Tibial nerve (tissue), 4 donors: ENCODE data around the gene METAP1D. TPM values are rescaled to one million over a fixed set of nuclear protein-coding genes. Genes with fewer than 3 reads are reported as not detected.

Source experiments
- DNase-seq, 2 donors: peaks; one replicate each; pipeline ENCODE4 v3.0.0-alpha.2; 2019; ENCODE audit warnings: low spot score in 2 of 2
- H3K27ac ChIP-seq, 4 donors: fragments of 200-600 bp; sonication (generic) in 3 of 4; one replicate each; pipeline ENCODE4 v1.5.1; 2017 to 2019; ENCODE audit warnings: mild to moderate bottlenecking in 1 of 4
- H3K27me3 ChIP-seq, 2 donors: fragments of 200-600 bp; sonication (generic) in 1 of 2; one replicate each; pipeline versions ENCODE4 v1.5.1 to v1.6.0; 2017 to 2019
- H3K36me3 ChIP-seq, 3 donors: fragments of 200-600 bp; sonication (generic); one replicate each; pipeline ENCODE4 v1.5.1; 2018 to 2019
- H3K4me1 ChIP-seq, 4 donors: fragments of 200-600 bp; sonication (generic) in 3 of 4; one replicate each; pipeline ENCODE4 v1.5.1; 2017 to 2019
- H3K4me3 ChIP-seq, 4 donors: fragments of 200-600 bp; sonication (generic) in 3 of 4; one replicate each; pipeline ENCODE4 v1.5.1; 2017 to 2019; ENCODE audit warnings: mild to moderate bottlenecking in 1 of 4, moderate library complexity in 1 of 4
- H3K9me3 ChIP-seq, 4 donors: fragments of 200-600 bp; sonication (generic) in 3 of 4; one replicate each; pipeline ENCODE4 v1.5.1; 2017 to 2019
- EP300 ChIP-seq, 2 donors: sonication (generic); formaldehyde crosslinking; IDR thresholded peaks; one replicate each; pipeline ENCODE4 v1.6.1; 2017; ENCODE audit warnings: antibody characterized with exemption in 2 of 2, mild to moderate bottlenecking in 1 of 2
- POLR2A ChIP-seq, 2 donors: fragments of 450-650 bp; IDR thresholded peaks; one replicate each; pipeline ENCODE4 v1.6.1; 2017; ENCODE audit warnings: antibody characterized with exemption in 2 of 2, mild to moderate bottlenecking in 2 of 2, moderate library complexity in 2 of 2
- WGBS, 2 donors: methylation state at CpG; one replicate each; pipeline ENCODE4 v1.1.5; 2018; 5-methylcytosine and 5-hydroxymethylcytosine counted together
- total RNA-seq, 4 donors: library from RNA; depleted of rRNA; stranded (reverse); fragments of >200 nt; gene quantifications; one replicate each; pipeline ENCODE4 v1.1.0, GENCODE V29; 2016
- TF ChIP-seq, protein P1 (sequence below), 5 experiments: fragments of 200-600 bp in 3 of 5; fragments of 450-650 bp in 2 of 5; sonication (generic) in 3 of 5; IDR thresholded peaks; one replicate each; pipeline ENCODE4 v1.5.1; 2016 to 2019; ENCODE audit warnings: antibody characterized with exemption in 5 of 5, mild to moderate bottlenecking in 3 of 5, moderate library complexity in 2 of 5

METAP1D gene
- total RNA-seq, 4 donors from 2014 or later: 9.4 to 28.4 (median 14.7) TPM

GRCh38 chr2:171964308-171964707 is 35.4 kb upstream of the METAP1D start:
- no peak for DNase-seq
- Histone ChIP-seq H3K9me3 (no peaks in the 10 kb centered on the region), H3K4me3 (no peak overlapping the region), H3K27me3 (no peaks in the 10 kb centered on the region), H3K27ac (no peak overlapping the region), H3K4me1 (no peaks in the 10 kb centered on the region), H3K36me3 (peaks cover 0 to 34% (median 0%) of the 10 kb centered on the region in 3 donors)
- 62 to 73% methylated on average over 2 of the region's 2 CpGs for WGBS, 2 donors
- TF ChIP-seq POLR2A (IDR thresholded peaks at IDR 0.05) (no peak), EP300 (IDR thresholded peaks at IDR 0.05) (no peak)
- TF ChIP-seq, protein P1, sequence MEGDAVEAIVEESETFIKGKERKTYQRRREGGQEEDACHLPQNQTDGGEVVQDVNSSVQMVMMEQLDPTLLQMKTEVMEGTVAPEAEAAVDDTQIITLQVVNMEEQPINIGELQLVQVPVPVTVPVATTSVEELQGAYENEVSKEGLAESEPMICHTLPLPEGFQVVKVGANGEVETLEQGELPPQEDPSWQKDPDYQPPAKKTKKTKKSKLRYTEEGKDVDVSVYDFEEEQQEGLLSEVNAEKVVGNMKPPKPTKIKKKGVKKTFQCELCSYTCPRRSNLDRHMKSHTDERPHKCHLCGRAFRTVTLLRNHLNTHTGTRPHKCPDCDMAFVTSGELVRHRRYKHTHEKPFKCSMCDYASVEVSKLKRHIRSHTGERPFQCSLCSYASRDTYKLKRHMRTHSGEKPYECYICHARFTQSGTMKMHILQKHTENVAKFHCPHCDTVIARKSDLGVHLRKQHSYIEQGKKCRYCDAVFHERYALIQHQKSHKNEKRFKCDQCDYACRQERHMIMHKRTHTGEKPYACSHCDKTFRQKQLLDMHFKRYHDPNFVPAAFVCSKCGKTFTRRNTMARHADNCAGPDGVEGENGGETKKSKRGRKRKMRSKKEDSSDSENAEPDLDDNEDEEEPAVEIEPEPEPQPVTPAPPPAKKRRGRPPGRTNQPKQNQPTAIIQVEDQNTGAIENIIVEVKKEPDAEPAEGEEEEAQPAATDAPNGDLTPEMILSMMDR (IDR thresholded peaks at IDR 0.05): no peak

DNA sequence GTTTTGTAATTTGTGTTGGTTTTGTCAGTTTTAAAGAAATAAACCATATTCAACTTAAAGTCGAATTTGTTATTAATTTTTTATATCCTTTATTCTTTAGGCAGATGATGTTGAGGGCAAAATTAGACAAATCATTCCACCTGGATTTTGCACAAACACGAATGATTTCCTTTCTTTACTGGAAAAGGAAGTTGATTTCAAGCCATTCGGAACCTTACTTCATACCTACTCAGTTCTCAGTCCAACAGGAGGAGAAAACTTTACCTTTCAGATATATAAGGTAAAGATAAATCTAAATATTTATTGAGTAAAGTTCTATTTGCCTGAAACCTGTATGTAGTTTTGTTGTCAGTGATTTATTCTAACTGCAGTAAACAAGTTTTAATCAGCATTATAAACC is 34.5 kb upstream of the METAP1D start:
- Histone ChIP-seq H3K9me3 (no peaks in the 10 kb centered on the region), H3K27ac (no peak overlapping the region), H3K4me3 (no peak overlapping the region), H3K27me3 (no peaks in the 10 kb centered on the region), H3K4me1 (no peaks in the 10 kb centered on the region), H3K36me3 (peaks cover 0 to 41% (median 0%) of the 10 kb centered on the region in 3 donors)
- 88 to 97% methylated on average over 3 of the region's 3 CpGs for WGBS, 2 donors
- DNase-seq: no peak
- TF ChIP-seq POLR2A (IDR thresholded peaks at IDR 0.05): no peak
- no peak for TF ChIP-seq EP300 (IDR thresholded peaks at IDR 0.05)
- TF ChIP-seq, protein P1 (IDR thresholded peaks at IDR 0.05): no peak

DNA sequence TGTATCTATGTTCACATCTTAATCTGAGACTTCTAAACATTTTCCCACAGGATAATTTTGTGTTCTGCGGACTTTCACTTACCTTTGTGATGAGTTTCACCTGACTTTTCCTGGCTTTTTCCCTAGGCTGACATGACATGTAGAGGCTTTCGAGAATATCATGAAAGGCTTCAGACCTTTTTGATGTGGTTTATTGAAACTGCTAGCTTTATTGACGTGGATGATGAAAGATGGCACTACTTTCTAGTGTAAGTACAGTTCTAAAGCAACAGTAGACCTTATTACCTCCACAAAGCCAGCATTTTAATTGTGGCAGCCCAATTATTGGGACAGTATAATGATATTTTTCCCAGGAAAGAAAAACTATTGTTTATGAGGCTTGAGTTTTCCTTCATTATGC is 34.1 kb upstream of the METAP1D start:
- TF ChIP-seq POLR2A (IDR thresholded peaks at IDR 0.05): no peak
- TF ChIP-seq, protein P1 (IDR thresholded peaks at IDR 0.05): no peak
- no peak for TF ChIP-seq EP300 (IDR thresholded peaks at IDR 0.05)
- H3K4me1 ChIP-seq: no peaks in the 10 kb centered on the region
- 96 to 97% methylated on average over 3 of the region's 3 CpGs for WGBS, 2 donors
- peaks cover 0 to 44% (median 0%) of the 10 kb centered on the region in 3 donors for H3K36me3 ChIP-seq
- H3K27ac ChIP-seq: no peak overlapping the region
- H3K27me3 ChIP-seq: no peaks in the 10 kb centered on the region
- no peak for DNase-seq
- no peak overlapping the region for H3K4me3 ChIP-seq
- H3K9me3 ChIP-seq: no peaks in the 10 kb centered on the region

GRCh38 chr2:171966235-171966634 is 33.5 kb upstream of the METAP1D start:
- H3K4me3 ChIP-seq: no peak overlapping the region
- no peaks in the 10 kb centered on the region for H3K9me3 ChIP-seq
- no peak for DNase-seq
- TF ChIP-seq EP300 (IDR thresholded peaks at IDR 0.05) (no peak), POLR2A (IDR thresholded peaks at IDR 0.05) (no peak)
- TF ChIP-seq, protein P1 (IDR thresholded peaks at IDR 0.05): no peak
- peaks cover 0 to 50% (median 0%) of the 10 kb centered on the region in 3 donors for H3K36me3 ChIP-seq
- 96% methylated on average over 8 of the region's 8 CpGs for WGBS, 2 donors
- H3K27ac ChIP-seq: no peak overlapping the region
- H3K27me3 ChIP-seq: no peaks in the 10 kb centered on the region
- no peaks in the 10 kb centered on the region for H3K4me1 ChIP-seq

DNA sequence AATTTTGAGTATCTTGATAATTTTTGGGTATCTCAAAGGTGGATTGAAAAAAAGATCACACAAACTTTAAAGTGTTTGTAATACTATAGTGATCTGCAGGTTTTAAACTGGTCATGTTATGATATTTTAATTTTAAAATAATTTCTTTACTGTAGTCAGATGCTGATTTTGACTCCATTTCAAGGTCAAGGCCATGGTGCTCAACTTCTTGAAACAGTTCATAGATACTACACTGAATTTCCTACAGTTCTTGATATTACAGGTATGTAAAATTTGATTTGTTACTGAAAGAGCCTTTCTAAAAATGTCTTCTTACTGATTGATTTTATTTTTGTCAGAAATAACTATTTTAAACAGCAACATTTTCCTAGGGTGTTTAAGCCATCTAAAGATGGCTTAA is 33.1 kb upstream of the METAP1D start:
- TF ChIP-seq EP300 (IDR thresholded peaks at IDR 0.05) (no peak), POLR2A (IDR thresholded peaks at IDR 0.05) (no peak)
- TF ChIP-seq, protein P1 (IDR thresholded peaks at IDR 0.05): no peak
- Histone ChIP-seq H3K4me3 (no peak overlapping the region), H3K4me1 (no peaks in the 10 kb centered on the region), H3K27me3 (no peaks in the 10 kb centered on the region), H3K27ac (no peak overlapping the region), H3K36me3 (peaks cover 0 to 54% (median 0%) of the 10 kb centered on the region in 3 donors), H3K9me3 (no peaks in the 10 kb centered on the region)
- DNase-seq: no peak
